ENCODE measurements around the gene LCN1. TPM values are rescaled to one million over a fixed set of nuclear protein-coding genes. Genes with fewer than 3 reads are reported as not detected.

Gene LCN1
- total and polyA plus RNA-seq, 10 donors: 0.09 TPM; not detected in 9

- no peak overlapping the region for H3K4me3 ChIP-seq
These were observed 3.1 kb downstream of the LCN1 start for GRCh38 chr9:135524130-135524861.

DNA sequence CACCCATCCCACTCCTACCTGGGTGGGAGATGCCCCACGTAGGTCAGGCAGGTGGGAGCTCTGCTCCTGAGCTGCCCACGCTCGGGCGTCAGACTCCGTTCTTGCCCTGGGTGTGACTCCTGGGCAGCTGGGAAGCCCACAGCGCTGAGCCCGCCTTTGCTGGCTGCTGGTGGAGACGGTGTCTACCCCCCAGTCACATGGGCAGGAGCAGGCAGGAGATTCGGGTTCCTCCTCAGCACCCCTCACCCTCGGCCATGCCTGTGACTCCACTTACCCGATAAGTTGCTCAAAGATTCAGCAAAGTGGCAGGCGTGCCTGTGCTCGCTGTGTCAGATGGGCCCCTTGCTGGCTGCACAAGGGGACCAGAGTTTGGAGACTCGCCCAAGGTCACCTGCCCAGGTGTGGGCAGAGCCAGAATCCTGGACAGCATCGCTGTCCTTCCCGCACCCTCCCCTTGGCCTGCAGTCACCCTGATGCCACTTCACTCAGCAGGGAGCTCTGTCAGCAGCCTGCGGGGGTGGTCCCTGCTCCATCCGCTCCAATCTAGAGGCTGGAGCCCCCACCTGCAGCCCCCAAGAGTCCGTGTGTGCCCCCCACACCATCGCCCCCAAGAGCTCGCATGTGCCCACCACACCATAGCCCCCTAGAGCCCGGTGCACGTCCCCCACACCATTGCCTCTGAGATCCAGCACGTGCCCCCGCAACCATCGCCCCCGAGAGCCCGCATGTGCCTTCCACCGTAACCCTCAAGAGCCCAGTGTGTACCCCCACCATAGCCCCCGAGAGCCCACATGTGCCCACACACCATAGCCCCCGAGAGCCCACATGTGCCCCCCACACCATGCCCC is 4.2 kb downstream of the LCN1 start:
- H3K9me3 ChIP-seq: no peaks in the 10 kb centered on the region
- peaks cover 0 to 65% (median 5%) of the 10 kb centered on the region in 7 donors for H3K27me3 ChIP-seq (replicated peaks in 1 of 7)
- no peak overlapping the region for H3K27ac ChIP-seq
- H3K4me3 ChIP-seq: no peak overlapping the region
- H3K4me1 ChIP-seq: peaks cover 0 to 9% (median 0%) of the 10 kb centered on the region in 6 donors
- no peaks in the 10 kb centered on the region for H3K36me3 ChIP-seq
- intact Hi-C loops (cut with DNase I; ENCODE audit: low total_unique reads): no loop called here
- no peak for DNase-seq
- no peak for TF ChIP-seq POLR2A (IDR thresholded peaks at IDR 0.05)
- TF ChIP-seq POLR2AphosphoS5 (IDR thresholded peaks at IDR 0.05): no peak
- TF ChIP-seq CTCF (IDR thresholded peaks at IDR 0.05 in 8 of 11, conservative IDR thresholded peaks at IDR 0.05 in 3 of 11): no peak
- 77 to 100% (median 89%) methylated on average over 8 to 31 of the region's 31 CpGs for WGBS, 5 donors

More at GRCh38 chr9:135524130-135524861, 3.1 kb downstream of the LCN1 start:
- WGBS, 5 donors: 65 to 90% (median 74%) methylated on average over 19 to 27 of the region's 27 CpGs
- Histone ChIP-seq H3K27me3 (replicated peaks in 1 of 7) (peaks cover 0 to 65% (median 5%) of the 10 kb centered on the region in 7 donors), H3K36me3 (no peaks in the 10 kb centered on the region), H3K4me1 (peaks cover 0 to 9% (median 0%) of the 10 kb centered on the region in 6 donors), H3K9me3 (no peaks in the 10 kb centered on the region), H3K27ac (peak overlapping the region in 5 of 8 donors; percentile 48 to 63 (median 57))
- DNase-seq: no peak
- TF ChIP-seq POLR2AphosphoS5 (IDR thresholded peaks at IDR 0.05) (peak in 2 of 3 donors; percentile 53 to 55), POLR2A (IDR thresholded peaks at IDR 0.05) (no peak), CTCF (IDR thresholded peaks at IDR 0.05 in 8 of 11, conservative IDR thresholded peaks at IDR 0.05 in 3 of 11) (no peak)
- intact Hi-C loops (cut with DNase I; ENCODE audit: low total_unique reads): no loop called here

DNA sequence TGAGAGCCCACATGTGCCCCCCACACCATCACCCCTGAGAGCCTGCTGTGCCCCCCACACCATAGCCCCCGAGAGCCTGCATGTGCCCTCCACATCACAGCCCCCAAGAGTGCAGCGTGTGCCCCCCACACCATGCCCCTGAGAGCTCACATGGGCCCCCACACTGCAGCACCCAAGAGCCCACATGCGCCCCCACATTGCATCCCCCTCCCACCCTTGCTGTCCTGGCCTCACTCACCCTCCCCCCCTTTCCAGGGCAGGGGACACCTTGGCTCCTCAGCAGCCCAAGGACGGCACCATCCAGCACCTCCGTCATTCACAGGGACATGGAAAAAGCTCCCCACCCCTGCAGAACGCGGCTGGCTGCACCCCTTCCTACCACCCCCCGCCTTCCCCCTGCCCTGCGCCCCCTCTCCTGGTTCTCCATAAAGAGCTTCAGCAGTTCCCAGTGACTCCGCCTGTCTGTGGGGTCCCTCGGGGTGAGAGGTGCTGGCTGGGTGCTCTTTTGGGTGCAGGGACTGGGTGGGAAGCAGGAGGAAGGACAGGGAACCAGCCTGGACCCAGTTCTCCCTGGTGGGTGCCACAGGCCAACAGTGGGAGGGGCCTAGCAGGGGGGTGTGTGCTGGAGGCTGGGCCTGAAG is 5.0 kb downstream of the LCN1 start:
- 76 to 90% (median 78%) methylated on average over 8 to 11 of the region's 11 CpGs for WGBS, 5 donors
- H3K27me3 ChIP-seq (replicated peaks in 1 of 7): peaks cover 0 to 61% (median 5%) of the 10 kb centered on the region in 7 donors
- H3K27ac ChIP-seq: no peak overlapping the region
- no peak for TF ChIP-seq POLR2AphosphoS5 (IDR thresholded peaks at IDR 0.05)
- TF ChIP-seq POLR2A (IDR thresholded peaks at IDR 0.05): no peak
- TF ChIP-seq CTCF (IDR thresholded peaks at IDR 0.05 in 8 of 11, conservative IDR thresholded peaks at IDR 0.05 in 3 of 11): no peak
- DNase-seq: no peak
- no peaks in the 10 kb centered on the region for H3K9me3 ChIP-seq
- H3K36me3 ChIP-seq: no peaks in the 10 kb centered on the region
- intact Hi-C loops (cut with DNase I; ENCODE audit: low total_unique reads): no loop called here
- peaks cover 0 to 9% (median 0%) of the 10 kb centered on the region in 6 donors for H3K4me1 ChIP-seq
- H3K4me3 ChIP-seq: no peak overlapping the region
